Hepatocyte (in vitro differentiated cells): Measurements from ENCODE around the gene CDC20. TPM values are rescaled to one million over a fixed set of nuclear protein-coding genes. Genes with fewer than 3 reads are reported as not detected.

Experiments used
- DNase-seq: peaks from one replicate; pipeline ENCODE4 v3.0.0-alpha.2; 2016; ENCODE audit warnings: low spot score
- H2AFZ ChIP-seq: fragments of 200-600 bp; sonication (generic); 2 replicates; pipeline ENCODE4 v1.6.0; 2016; ENCODE audit warnings: antibody characterized with exemption, mild to moderate bottlenecking
- H3K27ac ChIP-seq: fragments of 200-600 bp; sonication (generic); 2 replicates; pipeline ENCODE4 v1.5.1; 2016; ENCODE audit warnings: mild to moderate bottlenecking
- H3K27me3 ChIP-seq: fragments of 200-600 bp; sonication (generic); 2 replicates; pipeline ENCODE4 v1.6.1; 2016
- H3K36me3 ChIP-seq: fragments of 200-600 bp; sonication (generic); replicated peaks from 2 replicates; pipeline ENCODE4 v1.5.1; 2016; ENCODE audit warnings: low read depth; ENCODE audit not compliant: insufficient read depth
- H3K4me1 ChIP-seq: fragments of 200-600 bp; sonication (generic); 2 replicates; pipeline ENCODE4 v1.5.1; 2016; ENCODE audit warnings: mild to moderate bottlenecking, moderate library complexity; ENCODE audit not compliant: insufficient read depth
- H3K4me2 ChIP-seq: fragments of 200-600 bp; sonication (generic); 2 replicates; pipeline ENCODE4 v1.6.0; 2016
- H3K4me3 ChIP-seq: fragments of 200-600 bp; sonication (generic); 2 replicates; pipeline ENCODE4 v1.5.1; 2016; ENCODE audit warnings: mild to moderate bottlenecking
- H3K79me2 ChIP-seq: fragments of 200-600 bp; sonication (generic); 2 replicates; pipeline ENCODE4 v1.6.0; 2017; ENCODE audit warnings: mild to moderate bottlenecking
- H3K9me2 ChIP-seq: fragments of 200-600 bp; sonication (generic); replicated peaks from 2 replicates; pipeline ENCODE4 v1.6.0; 2017; ENCODE audit warnings: mild to moderate bottlenecking; ENCODE audit not compliant: insufficient read depth
- H3K9me3 ChIP-seq: fragments of 200-600 bp; sonication (generic); 2 replicates; pipeline ENCODE4 v1.5.1; 2016; ENCODE audit warnings: low read depth, mild to moderate bottlenecking
- H4K20me1 ChIP-seq: fragments of 200-600 bp; sonication (generic); 2 replicates; pipeline ENCODE4 v1.6.0; 2016; ENCODE audit warnings: mild to moderate bottlenecking; ENCODE audit not compliant: insufficient read depth, poor library complexity, severe bottlenecking
- CTCF ChIP-seq: fragments of 200-600 bp; sonication (generic); IDR thresholded peaks from 2 replicates; pipeline ENCODE4 v1.5.1; 2016; ENCODE audit warnings: antibody characterized with exemption, mild to moderate bottlenecking; ENCODE audit not compliant: poor library complexity
- EZH2 ChIP-seq: fragments of 200-600 bp; sonication (generic); IDR thresholded peaks from 2 replicates; pipeline ENCODE4 v1.6.1; 2016; ENCODE audit warnings: antibody characterized with exemption, mild to moderate bottlenecking, borderline replicate concordance
- EZH2phosphoT487 ChIP-seq: fragments of 200-600 bp; sonication (generic); IDR thresholded peaks from one replicate; pipeline ENCODE4 v1.6.1; 2018; ENCODE audit warnings: antibody characterized with exemption, mild to moderate bottlenecking, low read depth, moderate library complexity; ENCODE audit not compliant: unreplicated experiment, severe bottlenecking
- WGBS: methylation state at CpG from one replicate; pipeline ENCODE4 v1.1.6; 2016; ENCODE audit warnings: low lambda C conversion rate; ENCODE audit errors: missing lambda C conversion rate; 5-methylcytosine and 5-hydroxymethylcytosine counted together
- polyA plus RNA-seq: library from polyadenylated mRNA; unstranded; fragments of >200 nt; fragmentation: Nextera tagmentation; extraction: Ambion mirVana; gene quantifications from 2 replicates; pipeline ENCODE4 v1.2.1, GENCODE V29; 2016
- total RNA-seq: library from RNA; depleted of rRNA; stranded (reverse); fragments of >200 nt; gene quantifications from 2 replicates; pipeline ENCODE4 v1.2.3, GENCODE V29; 2014

The CDC20 gene
- total and polyA plus RNA-seq, 2 experiments from 2014 or later = 13.6 to 19.7 TPM

- no peaks in the 10 kb centered on the region for H3K27me3 ChIP-seq
- H3K4me2 ChIP-seq = no peak overlapping the region
- no peak for TF ChIP-seq CTCF
- no peak for TF ChIP-seq EZH2phosphoT487
- TF ChIP-seq EZH2 = no peak
- H3K9me2 ChIP-seq = no peaks in the 10 kb centered on the region
- no peaks in the 10 kb centered on the region for H3K9me3 ChIP-seq
- no peaks in the 10 kb centered on the region for H3K36me3 ChIP-seq
- no peaks in the 10 kb centered on the region for H3K79me2 ChIP-seq
- no peak overlapping the region for H3K4me3 ChIP-seq
- no peak for DNase-seq
- no peak overlapping the region for H3K27ac ChIP-seq
- no peaks in the 10 kb centered on the region for H4K20me1 ChIP-seq
- 95% methylated on average over 5 of the region's 5 CpGs for WGBS
- H2AFZ ChIP-seq = no peak overlapping the region
- no peaks in the 10 kb centered on the region for H3K4me1 ChIP-seq
Observed at GRCh38 chr1:43331688-43332087, 27.1 kb upstream of the CDC20 start.

- Histone ChIP-seq H3K9me2 (no peaks in the 10 kb centered on the region), H3K4me1 (no peaks in the 10 kb centered on the region), H3K4me2 (no peak overlapping the region), H3K79me2 (no peaks in the 10 kb centered on the region), H3K27me3 (no peaks in the 10 kb centered on the region), H3K36me3 (no peaks in the 10 kb centered on the region), H3K9me3 (no peaks in the 10 kb centered on the region), H3K4me3 (no peak overlapping the region), H2AFZ (no peak overlapping the region), H4K20me1 (no peaks in the 10 kb centered on the region), H3K27ac (no peak overlapping the region)
- WGBS = 71% methylated on average over 7 of the region's 7 CpGs
- no peak for DNase-seq
- TF ChIP-seq CTCF (no peak), EZH2 (no peak), EZH2phosphoT487 (no peak)
Observed at GRCh38 chr1:43334453-43335205, 24.2 kb upstream of the CDC20 start.

GRCh38 chr1:43337588-43337987 is 21.2 kb upstream of the CDC20 start, which contains the start of gene MPL:
Gene MPL (plus strand): TSS chr1:43337818. CDS start chr1:43337849, 31 bp downstream.
- no peak for DNase-seq
- H3K9me2 ChIP-seq = no peaks in the 10 kb centered on the region
- H3K79me2 ChIP-seq = no peaks in the 10 kb centered on the region
- H3K4me1 ChIP-seq = no peaks in the 10 kb centered on the region
- no peaks in the 10 kb centered on the region for H3K27me3 ChIP-seq
- H3K4me3 ChIP-seq = no peak within 1 kb of the TSS
- H3K9me3 ChIP-seq = no peaks in the 10 kb centered on the region
- H3K4me2 ChIP-seq = no peak within 1 kb of the TSS
- no peak for TF ChIP-seq EZH2
- no peak for TF ChIP-seq CTCF
- TF ChIP-seq EZH2phosphoT487 = no peak
- H2AFZ ChIP-seq = no peak within 1 kb of the TSS
- 83% methylated on average over 3 of the region's 3 CpGs for WGBS
- H3K36me3 ChIP-seq = no peaks in the 10 kb centered on the region
- no peak within 1 kb of the TSS for H3K27ac ChIP-seq
- no peaks in the 10 kb centered on the region for H4K20me1 ChIP-seq
